ENCODE measurements around the gene BDKRB2. TPM values are rescaled to one million over a fixed set of nuclear protein-coding genes. Genes with fewer than 3 reads are reported as not detected.
"Not testable (repeated sequence)": the region's sequence is repeated elsewhere in the genome, so short reads cannot be mapped to it uniquely, and the experiment has no call there.

The BDKRB2 gene
- total RNA-seq, 1 donor from 2014 or later, result 0.29 TPM

DNA sequence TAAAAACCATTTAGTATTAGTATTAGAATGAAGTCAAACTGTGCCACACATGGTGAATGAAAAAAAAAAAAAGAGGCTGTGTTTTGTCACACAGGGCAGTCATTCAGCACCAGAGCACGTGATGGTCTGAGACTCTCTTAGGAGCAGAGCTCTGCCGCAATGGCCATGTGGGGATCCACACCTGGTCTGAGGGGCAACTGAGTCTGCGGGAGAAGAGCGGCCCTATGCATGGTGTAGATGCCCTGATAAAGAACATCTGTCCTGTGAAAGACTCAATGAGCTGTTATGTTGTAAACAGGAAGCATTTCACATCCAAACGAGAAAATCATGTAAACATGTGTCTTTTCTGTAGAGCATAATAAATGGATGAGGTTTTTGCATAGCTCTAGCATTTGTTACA is 39.1 kb downstream of the BDKRB2 start:
- H3K4me3 ChIP-seq (ENCODE audit: low read depth, low read length), result no peak overlapping the region
- TF ChIP-seq, protein P1, sequence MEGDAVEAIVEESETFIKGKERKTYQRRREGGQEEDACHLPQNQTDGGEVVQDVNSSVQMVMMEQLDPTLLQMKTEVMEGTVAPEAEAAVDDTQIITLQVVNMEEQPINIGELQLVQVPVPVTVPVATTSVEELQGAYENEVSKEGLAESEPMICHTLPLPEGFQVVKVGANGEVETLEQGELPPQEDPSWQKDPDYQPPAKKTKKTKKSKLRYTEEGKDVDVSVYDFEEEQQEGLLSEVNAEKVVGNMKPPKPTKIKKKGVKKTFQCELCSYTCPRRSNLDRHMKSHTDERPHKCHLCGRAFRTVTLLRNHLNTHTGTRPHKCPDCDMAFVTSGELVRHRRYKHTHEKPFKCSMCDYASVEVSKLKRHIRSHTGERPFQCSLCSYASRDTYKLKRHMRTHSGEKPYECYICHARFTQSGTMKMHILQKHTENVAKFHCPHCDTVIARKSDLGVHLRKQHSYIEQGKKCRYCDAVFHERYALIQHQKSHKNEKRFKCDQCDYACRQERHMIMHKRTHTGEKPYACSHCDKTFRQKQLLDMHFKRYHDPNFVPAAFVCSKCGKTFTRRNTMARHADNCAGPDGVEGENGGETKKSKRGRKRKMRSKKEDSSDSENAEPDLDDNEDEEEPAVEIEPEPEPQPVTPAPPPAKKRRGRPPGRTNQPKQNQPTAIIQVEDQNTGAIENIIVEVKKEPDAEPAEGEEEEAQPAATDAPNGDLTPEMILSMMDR (conservative IDR thresholded peaks at IDR 0.05; ENCODE audit: low read depth, low read length), result no peak
- no peak for DNase-seq (ENCODE audit: low read depth)

DNA sequence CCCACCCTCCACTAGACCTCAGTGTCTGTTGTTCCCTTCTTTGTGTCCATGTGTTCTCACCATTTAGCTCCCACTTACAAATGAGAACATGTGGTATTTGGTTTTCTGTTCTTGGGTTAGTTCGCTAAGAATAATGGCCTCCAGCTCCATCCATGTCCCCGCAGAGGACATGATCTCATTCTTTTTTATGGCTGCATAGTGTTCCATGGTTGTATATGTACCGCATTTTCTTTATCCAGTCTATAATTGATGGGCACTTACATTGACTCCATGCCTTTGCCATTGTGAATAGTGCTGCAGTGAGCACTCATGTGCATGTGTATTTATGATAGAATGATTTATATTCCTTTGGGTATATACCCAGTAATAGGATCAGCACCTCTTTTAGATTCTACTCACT is 40.4 kb downstream of the BDKRB2 start:
- not testable (repeated sequence) for DNase-seq (ENCODE audit: low read depth); H3K4me3 ChIP-seq (ENCODE audit: low read depth, low read length)

DNA sequence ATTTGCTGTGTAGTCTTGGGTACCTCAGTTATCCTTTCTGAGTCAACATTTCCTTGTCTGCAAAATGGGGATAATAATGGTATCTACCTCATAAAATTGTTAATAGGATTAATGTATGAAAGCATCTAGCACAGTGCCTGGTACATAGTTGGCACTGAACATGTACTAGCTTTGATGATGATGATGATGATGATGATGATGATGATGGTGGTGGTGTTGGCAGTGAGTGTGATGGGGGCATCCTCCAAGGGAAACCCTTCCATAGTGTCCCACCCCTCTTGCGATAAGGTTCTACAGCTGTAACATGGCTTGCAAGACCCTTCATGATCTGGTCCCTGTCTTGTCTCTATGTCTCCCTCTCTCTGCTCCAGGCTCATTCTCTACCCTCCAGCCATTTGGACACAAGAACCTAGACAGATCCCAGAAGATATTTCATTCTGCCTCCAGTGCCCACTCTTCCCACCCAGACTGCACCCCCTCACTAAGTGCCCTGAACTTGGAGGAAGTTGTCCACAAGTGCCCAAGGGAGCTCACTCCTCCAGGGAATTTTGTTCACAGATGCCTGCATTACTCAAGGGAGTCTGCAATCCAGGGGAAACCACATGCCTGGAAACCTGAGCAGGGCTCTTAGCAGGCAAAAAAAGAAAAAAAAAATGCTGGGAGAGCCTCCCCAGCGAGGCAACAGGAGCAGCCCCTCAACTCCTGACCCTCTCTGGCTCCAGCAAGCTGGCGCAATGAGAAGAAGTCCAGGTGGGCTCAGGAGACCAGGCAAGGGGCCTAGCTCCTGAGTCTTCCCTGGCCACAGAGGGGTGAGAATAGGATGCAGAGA is 41.3 kb downstream of the BDKRB2 start:
- no peak for DNase-seq (ENCODE audit: low read depth)
- TF ChIP-seq, protein P1 (conservative IDR thresholded peaks at IDR 0.05; ENCODE audit: low read depth, low read length), result no peak

DNA sequence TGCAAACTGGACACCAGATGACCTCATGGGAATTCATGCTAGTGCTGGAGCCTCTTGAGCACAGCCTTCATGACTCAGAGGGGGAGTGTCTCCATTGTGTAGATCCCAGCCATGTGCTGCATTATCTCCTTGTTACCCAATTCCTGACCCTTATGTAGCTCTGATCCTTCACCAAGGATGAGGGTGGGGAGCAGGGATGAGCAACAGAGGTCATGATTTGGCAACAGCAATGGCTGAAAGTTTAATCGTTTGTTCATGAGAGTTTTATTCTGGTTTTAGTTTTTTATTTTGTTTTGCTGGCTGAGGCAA is 41.9 kb downstream of the BDKRB2 start:
- TF ChIP-seq, protein P1 (conservative IDR thresholded peaks at IDR 0.05; ENCODE audit: low read depth, low read length), result no peak
- no peak overlapping the region for H3K4me3 ChIP-seq (ENCODE audit: low read depth, low read length)
- no peak for DNase-seq (ENCODE audit: low read depth)

More for the DNA sequence above, 41.3 kb downstream of the BDKRB2 start:
- no peak overlapping the region for H3K4me3 ChIP-seq (ENCODE audit: low read depth, low read length)

DNA sequence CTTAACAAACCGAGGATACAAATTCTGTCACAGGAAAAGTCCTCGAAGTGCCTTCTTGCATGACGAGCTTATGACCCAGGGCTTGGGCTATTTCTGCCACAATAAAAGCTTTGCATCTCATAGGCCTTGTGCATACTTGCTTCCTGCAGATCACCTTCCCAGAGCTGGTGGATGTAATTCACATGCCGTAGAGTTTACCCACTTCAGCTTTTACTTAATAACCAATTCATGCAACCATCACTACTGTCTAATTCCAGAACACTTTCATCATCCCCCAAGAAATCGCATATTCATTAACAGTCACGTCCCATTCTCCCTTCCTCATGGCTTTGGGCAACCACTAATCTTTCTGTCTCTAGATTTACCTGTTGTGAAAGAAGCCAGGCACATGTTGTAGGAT is 42.4 kb downstream of the BDKRB2 start:
- TF ChIP-seq, protein P1 (conservative IDR thresholded peaks at IDR 0.05; ENCODE audit: low read depth, low read length), result no peak
- H3K4me3 ChIP-seq (ENCODE audit: low read depth, low read length), result no peak overlapping the region
- no peak for DNase-seq (ENCODE audit: low read depth)

DNA sequence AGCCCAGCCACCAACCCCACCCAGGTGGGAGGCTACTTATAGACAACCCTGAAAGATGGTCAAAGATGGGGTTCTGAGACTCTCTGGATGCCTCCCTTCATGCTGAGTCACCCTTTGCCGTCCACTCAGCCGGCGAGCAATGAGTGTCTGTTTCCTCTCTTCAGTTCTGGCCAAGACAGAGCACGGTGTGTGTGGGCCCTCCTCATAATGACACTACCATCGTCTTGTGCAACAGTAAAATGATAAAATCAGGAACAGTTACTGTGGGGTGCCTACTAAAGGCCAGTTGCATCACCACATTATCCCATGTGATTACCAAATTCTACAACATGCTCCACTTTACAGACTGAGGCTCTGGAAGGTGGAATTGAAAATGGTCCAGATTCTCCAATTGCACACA is 44.4 kb downstream of the BDKRB2 start:
- TF ChIP-seq, protein P1 (conservative IDR thresholded peaks at IDR 0.05; ENCODE audit: low read depth, low read length), result no peak
- DNase-seq (ENCODE audit: low read depth), result no peak

DNA sequence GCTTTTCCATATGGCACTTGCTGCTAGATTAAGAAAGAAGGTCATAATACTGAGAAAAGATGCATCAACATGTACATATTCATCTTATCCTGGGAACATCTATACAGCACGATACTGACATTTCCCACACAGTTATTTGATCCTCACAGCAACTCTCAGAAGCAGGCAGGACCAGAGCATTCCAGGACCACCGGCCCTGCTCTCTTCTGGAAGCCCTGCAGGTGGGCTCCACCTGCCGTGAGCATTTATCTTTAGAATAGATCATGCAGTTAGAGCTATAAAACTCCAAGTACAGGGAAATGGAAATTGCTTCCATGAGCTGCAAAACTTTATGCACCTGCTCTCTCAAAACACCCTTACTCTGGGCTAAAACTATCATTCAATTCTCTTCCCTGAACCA is 45.8 kb downstream of the BDKRB2 start:
- no peak for DNase-seq (ENCODE audit: low read depth)
- TF ChIP-seq, protein P1 (conservative IDR thresholded peaks at IDR 0.05; ENCODE audit: low read depth, low read length), result no peak
- H3K4me3 ChIP-seq (ENCODE audit: low read depth, low read length), result no peak overlapping the region

More for the DNA sequence above, 44.4 kb downstream of the BDKRB2 start:
- no peak overlapping the region for H3K4me3 ChIP-seq (ENCODE audit: low read depth, low read length)
